Loucy (cell line): ENCODE data around the gene CCDC60.

Experiments
- CTCF ChIP-seq: fragments of 200-600 bp; sonication (generic); conservative IDR thresholded peaks from 2 replicates; pipeline ENCODE4 v1.5.1; 2014; ENCODE audit warnings: mild to moderate bottlenecking, antibody characterized with exemption, low read length
- EZH2phosphoT487 ChIP-seq: fragments of 200-600 bp; IDR thresholded peaks from 2 replicates; pipeline ENCODE4 v1.6.1; 2018; ENCODE audit warnings: antibody characterized with exemption, mild to moderate bottlenecking, moderate library complexity, borderline replicate concordance

GRCh38 chr12:119319638-119320037, 14.9 kb upstream of the CCDC60 start:
- no peak for TF ChIP-seq CTCF
- no peak for TF ChIP-seq EZH2phosphoT487
